ENCODE data around the gene TANGO6.

TANGO6 gene

DNA sequence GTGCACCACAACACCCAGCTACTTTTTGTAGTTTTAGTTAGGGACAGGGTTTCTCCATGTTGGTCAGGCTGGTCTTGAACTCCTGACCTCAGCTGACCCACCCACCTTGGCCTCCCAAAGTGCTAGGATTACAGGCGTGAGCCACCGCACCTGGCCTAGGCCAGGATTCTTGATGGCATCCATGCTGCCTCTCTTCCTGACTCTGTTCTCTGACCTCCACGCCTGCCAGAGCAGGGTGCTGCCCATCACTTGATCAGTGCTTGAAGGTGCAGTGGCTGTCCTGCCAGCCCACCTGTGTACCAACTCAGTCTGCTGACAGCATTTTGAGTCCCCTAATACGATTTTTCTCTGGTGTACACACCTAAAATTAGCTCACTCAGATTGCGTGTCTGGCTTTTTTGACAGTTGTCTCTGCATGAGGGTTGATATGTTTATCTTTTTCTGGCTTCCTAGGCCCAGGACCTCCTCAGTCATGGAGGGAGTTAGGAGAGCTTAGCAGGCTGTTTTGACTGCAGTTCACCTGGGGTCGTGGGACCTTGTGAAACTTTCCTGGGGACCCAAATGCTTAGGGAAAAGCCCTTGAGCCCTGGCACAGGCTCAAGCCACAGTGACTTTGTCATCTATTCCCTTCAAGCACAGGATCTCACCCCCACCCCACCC, 268.0 kb downstream of the TANGO6 start:
- H3K9me3 ChIP-seq (ENCODE audit: control insufficient read depth in 5 of 5, low read length in 5 of 5), result no peaks in the 10 kb centered on the region
- no peak overlapping the region for H3K27ac ChIP-seq (ENCODE audit: low read depth, low read length)
- H3K9ac ChIP-seq (ENCODE audit: low read length in 5 of 5), result no peak overlapping the region
- H3K4me1 ChIP-seq (ENCODE audit: control insufficient read depth in 5 of 5, insufficient read depth in 5 of 5, low read length in 5 of 5), result peaks cover under 1 to 49% (median 27%) of the 10 kb centered on the region in 5 donors
- H3K4me3 ChIP-seq (ENCODE audit: low read depth in 1 of 5, low read length in 5 of 5), result no peak overlapping the region
- peaks cover 0 to 57% (median 44%) of the 10 kb centered on the region in 5 donors for H3K36me3 ChIP-seq (ENCODE audit: control insufficient read depth in 5 of 5, insufficient read depth in 5 of 5, low read length in 5 of 5)
- peaks cover 0 to 10% (median 3%) of the 10 kb centered on the region in 5 donors for H3K27me3 ChIP-seq (ENCODE audit: control insufficient read depth in 5 of 5, insufficient read depth in 4 of 5, low read length in 5 of 5)

DNA sequence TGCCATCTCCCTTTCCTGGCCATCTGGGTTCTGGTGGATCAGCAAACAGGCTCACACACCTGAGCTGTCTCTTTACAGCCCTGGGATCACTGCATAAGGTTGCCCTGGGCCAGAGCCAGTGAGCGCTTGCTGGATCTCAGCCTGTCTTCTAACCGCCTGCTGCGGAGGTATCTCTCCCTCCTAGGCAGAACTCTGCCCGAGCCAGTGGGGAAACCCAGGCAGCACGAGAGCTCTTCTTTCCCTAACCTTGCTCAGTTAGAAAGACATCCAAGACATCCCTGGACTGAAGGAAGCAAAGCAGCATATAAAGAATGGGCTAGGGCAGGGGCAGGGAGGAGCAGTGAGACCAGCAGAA, 268.5 kb downstream of the TANGO6 start:
- Histone ChIP-seq H3K27me3 (ENCODE audit: control insufficient read depth in 5 of 5, insufficient read depth in 4 of 5, low read length in 5 of 5) (peaks cover 0 to 8% (median 0%) of the 10 kb centered on the region in 5 donors), H3K4me1 (ENCODE audit: control insufficient read depth in 5 of 5, insufficient read depth in 5 of 5, low read length in 5 of 5) (peaks cover 4 to 49% (median 27%) of the 10 kb centered on the region in 5 donors), H3K4me3 (ENCODE audit: low read depth in 1 of 5, low read length in 5 of 5) (no peak overlapping the region), H3K9me3 (ENCODE audit: control insufficient read depth in 5 of 5, low read length in 5 of 5) (no peaks in the 10 kb centered on the region), H3K27ac (ENCODE audit: low read depth, low read length) (no peak overlapping the region), H3K36me3 (ENCODE audit: control insufficient read depth in 5 of 5, insufficient read depth in 5 of 5, low read length in 5 of 5) (peaks cover 0 to 59% (median 44%) of the 10 kb centered on the region in 5 donors), H3K9ac (ENCODE audit: low read length in 5 of 5) (peak overlapping the region in 1 of 5 donors; percentile 8)

DNA sequence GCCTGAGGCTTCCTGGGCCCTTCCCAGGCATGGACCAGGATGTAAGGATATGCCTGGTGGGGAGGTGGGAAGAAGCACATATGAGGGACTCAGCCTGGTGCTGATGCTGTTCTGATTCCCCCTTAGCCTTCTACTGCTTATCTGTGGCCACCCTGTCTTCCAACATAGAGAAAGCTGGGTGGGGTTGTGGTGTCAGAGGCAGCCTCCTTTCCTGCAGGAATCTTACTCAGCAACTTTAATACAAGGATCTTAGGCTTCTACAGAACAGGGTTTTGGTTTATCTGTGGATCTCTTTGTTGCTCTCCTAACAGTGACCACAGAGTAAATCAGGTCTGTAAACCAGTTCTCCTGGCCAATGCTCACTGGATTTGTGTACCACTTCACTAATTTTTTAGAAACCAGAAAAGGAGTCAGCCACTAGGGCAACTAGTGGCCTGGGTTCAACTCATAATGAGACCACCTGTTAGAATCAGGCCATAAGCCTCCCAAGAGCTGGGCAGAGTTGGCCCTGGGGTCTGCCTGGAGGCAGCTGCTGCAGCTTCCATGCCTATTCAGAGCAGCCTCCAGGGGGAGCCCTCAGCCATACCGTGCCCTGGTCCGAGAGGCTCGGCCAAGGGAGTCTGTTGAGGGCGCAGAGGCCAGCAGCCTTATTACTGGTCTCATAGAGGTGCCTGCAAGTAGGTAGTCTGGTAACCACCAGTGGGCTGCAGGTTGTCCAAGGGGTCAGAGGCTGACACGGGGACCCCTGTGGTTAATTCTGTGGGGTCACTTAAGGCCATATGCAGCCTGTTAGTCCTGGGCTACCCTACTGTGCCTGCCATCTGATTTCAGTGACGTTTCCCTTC, 269.2 kb downstream of the TANGO6 start:
- H3K36me3 ChIP-seq (ENCODE audit: control insufficient read depth in 5 of 5, insufficient read depth in 5 of 5, low read length in 5 of 5), result peaks cover 0 to 61% (median 44%) of the 10 kb centered on the region in 5 donors
- H3K4me1 ChIP-seq (ENCODE audit: control insufficient read depth in 5 of 5, insufficient read depth in 5 of 5, low read length in 5 of 5), result peaks cover 5 to 49% (median 27%) of the 10 kb centered on the region in 5 donors
- peak overlapping the region in 1 of 5 donors; percentile 8 for H3K9ac ChIP-seq (ENCODE audit: low read length in 5 of 5)
- H3K27ac ChIP-seq (ENCODE audit: low read depth, low read length), result no peak overlapping the region
- no peak overlapping the region for H3K4me3 ChIP-seq (ENCODE audit: low read depth in 1 of 5, low read length in 5 of 5)
- no peaks in the 10 kb centered on the region for H3K9me3 ChIP-seq (ENCODE audit: control insufficient read depth in 5 of 5, low read length in 5 of 5)
- H3K27me3 ChIP-seq (ENCODE audit: control insufficient read depth in 5 of 5, insufficient read depth in 4 of 5, low read length in 5 of 5), result peaks cover 0 to 2% (median 0%) of the 10 kb centered on the region in 5 donors

DNA sequence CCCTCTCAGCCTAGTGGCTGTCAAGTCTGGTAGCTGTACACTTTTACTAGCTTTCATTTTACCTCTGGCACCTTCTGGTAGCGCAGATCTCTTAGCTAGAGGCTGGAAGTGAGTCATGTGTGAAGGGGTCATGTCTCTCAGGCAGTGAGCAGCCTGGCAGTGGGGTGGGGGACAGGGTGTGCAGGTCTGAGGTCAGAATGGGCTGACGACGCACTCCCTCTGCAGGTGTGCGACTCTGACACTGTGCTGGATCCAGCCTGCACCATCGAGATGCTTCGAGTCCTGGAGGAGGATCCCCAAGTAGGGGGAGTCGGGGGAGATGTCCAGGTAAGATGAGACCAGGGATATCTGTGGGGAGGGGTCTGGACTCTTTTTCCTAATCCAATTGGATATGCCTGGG, 269.9 kb downstream of the TANGO6 start:
- Histone ChIP-seq H3K4me3 (ENCODE audit: low read depth in 1 of 5, low read length in 5 of 5) (no peak overlapping the region), H3K27ac (ENCODE audit: low read depth, low read length) (no peak overlapping the region), H3K4me1 (ENCODE audit: control insufficient read depth in 5 of 5, insufficient read depth in 5 of 5, low read length in 5 of 5) (peaks cover 5 to 49% (median 21%) of the 10 kb centered on the region in 5 donors), H3K9ac (ENCODE audit: low read length in 5 of 5) (no peak overlapping the region), H3K27me3 (ENCODE audit: control insufficient read depth in 5 of 5, insufficient read depth in 4 of 5, low read length in 5 of 5) (peaks cover 0 to 1% (median 0%) of the 10 kb centered on the region in 5 donors), H3K9me3 (ENCODE audit: control insufficient read depth in 5 of 5, low read length in 5 of 5) (no peaks in the 10 kb centered on the region), H3K36me3 (ENCODE audit: control insufficient read depth in 5 of 5, insufficient read depth in 5 of 5, low read length in 5 of 5) (peaks cover 2 to 66% (median 50%) of the 10 kb centered on the region in 5 donors)

GRCh38 chr16:69114346-69114975, 271.1 kb downstream of the TANGO6 start:
- Histone ChIP-seq H3K9ac (ENCODE audit: low read length in 5 of 5) (no peak overlapping the region), H3K27me3 (ENCODE audit: control insufficient read depth in 5 of 5, insufficient read depth in 4 of 5, low read length in 5 of 5) (no peaks in the 10 kb centered on the region), H3K4me3 (ENCODE audit: low read depth in 1 of 5, low read length in 5 of 5) (no peak overlapping the region), H3K9me3 (ENCODE audit: control insufficient read depth in 5 of 5, low read length in 5 of 5) (no peaks in the 10 kb centered on the region), H3K27ac (ENCODE audit: low read depth, low read length) (no peak overlapping the region), H3K36me3 (ENCODE audit: control insufficient read depth in 5 of 5, insufficient read depth in 5 of 5, low read length in 5 of 5) (peaks cover 4 to 71% (median 56%) of the 10 kb centered on the region in 5 donors), H3K4me1 (ENCODE audit: control insufficient read depth in 5 of 5, insufficient read depth in 5 of 5, low read length in 5 of 5) (peaks cover 5 to 54% (median 28%) of the 10 kb centered on the region in 5 donors)

DNA sequence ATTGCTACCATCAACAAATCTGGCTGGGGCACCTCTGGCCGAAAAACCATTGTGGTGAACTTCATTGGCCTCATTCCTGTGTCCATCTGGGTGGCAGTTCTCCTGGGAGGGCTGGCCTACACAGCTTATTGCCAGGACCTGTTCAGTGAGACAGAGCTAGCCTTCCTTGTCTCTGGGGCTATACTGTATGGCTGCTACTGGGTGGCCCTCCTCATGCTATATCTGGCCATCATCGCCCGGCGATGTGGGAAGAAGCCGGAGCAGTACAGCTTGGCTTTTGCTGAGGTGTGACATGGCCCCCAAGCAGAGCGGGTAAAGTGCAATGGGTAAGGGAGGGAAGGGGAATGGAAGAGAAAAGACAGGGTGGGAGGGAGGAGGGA, 271.6 kb downstream of the TANGO6 start:
- Histone ChIP-seq H3K27me3 (ENCODE audit: control insufficient read depth in 5 of 5, insufficient read depth in 4 of 5, low read length in 5 of 5) (no peaks in the 10 kb centered on the region), H3K27ac (ENCODE audit: low read depth, low read length) (no peak overlapping the region), H3K9me3 (ENCODE audit: control insufficient read depth in 5 of 5, low read length in 5 of 5) (no peaks in the 10 kb centered on the region), H3K4me1 (ENCODE audit: control insufficient read depth in 5 of 5, insufficient read depth in 5 of 5, low read length in 5 of 5) (peaks cover 5 to 54% (median 28%) of the 10 kb centered on the region in 5 donors), H3K4me3 (ENCODE audit: low read depth in 1 of 5, low read length in 5 of 5) (no peak overlapping the region), H3K36me3 (ENCODE audit: control insufficient read depth in 5 of 5, insufficient read depth in 5 of 5, low read length in 5 of 5) (peaks cover 4 to 71% (median 56%) of the 10 kb centered on the region in 5 donors), H3K9ac (ENCODE audit: low read length in 5 of 5) (no peak overlapping the region)

- Histone ChIP-seq H3K9ac (ENCODE audit: low read length in 5 of 5) (no peak overlapping the region), H3K27ac (ENCODE audit: low read depth, low read length) (no peak overlapping the region), H3K9me3 (ENCODE audit: control insufficient read depth in 5 of 5, low read length in 5 of 5) (no peaks in the 10 kb centered on the region), H3K4me3 (ENCODE audit: low read depth in 1 of 5, low read length in 5 of 5) (no peak overlapping the region), H3K36me3 (ENCODE audit: control insufficient read depth in 5 of 5, insufficient read depth in 5 of 5, low read length in 5 of 5) (peaks cover 4 to 73% (median 58%) of the 10 kb centered on the region in 5 donors), H3K4me1 (ENCODE audit: control insufficient read depth in 5 of 5, insufficient read depth in 5 of 5, low read length in 5 of 5) (peaks cover 5 to 54% (median 28%) of the 10 kb centered on the region in 5 donors), H3K27me3 (ENCODE audit: control insufficient read depth in 5 of 5, insufficient read depth in 4 of 5, low read length in 5 of 5) (no peaks in the 10 kb centered on the region)
Measured at GRCh38 chr16:69115361-69115760, 272.0 kb downstream of the TANGO6 start.

DNA sequence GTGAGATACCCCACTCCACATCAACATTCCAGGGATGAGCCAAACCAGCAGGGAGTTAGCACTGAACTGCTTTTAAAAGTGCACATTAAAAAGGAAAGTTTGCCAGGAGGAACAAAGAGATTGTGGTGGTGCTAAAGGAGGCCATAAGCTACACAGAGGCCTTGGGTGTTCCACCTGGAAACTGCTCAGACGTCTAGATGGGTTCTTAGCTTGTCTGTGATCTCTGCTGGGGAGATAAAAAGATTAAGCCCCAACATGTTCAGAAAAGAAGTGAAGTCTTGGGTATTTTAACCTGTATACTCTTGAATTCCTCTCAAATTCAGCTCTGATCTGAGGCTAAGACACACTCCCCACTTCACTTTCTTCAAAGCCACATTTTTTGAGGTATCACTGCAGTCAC, 272.5 kb downstream of the TANGO6 start:
- Histone ChIP-seq H3K4me3 (ENCODE audit: low read depth in 1 of 5, low read length in 5 of 5) (no peak overlapping the region), H3K4me1 (ENCODE audit: control insufficient read depth in 5 of 5, insufficient read depth in 5 of 5, low read length in 5 of 5) (peaks cover 5 to 54% (median 28%) of the 10 kb centered on the region in 5 donors), H3K27me3 (ENCODE audit: control insufficient read depth in 5 of 5, insufficient read depth in 4 of 5, low read length in 5 of 5) (no peaks in the 10 kb centered on the region), H3K9ac (ENCODE audit: low read length in 5 of 5) (no peak overlapping the region), H3K27ac (ENCODE audit: low read depth, low read length) (no peak overlapping the region), H3K9me3 (ENCODE audit: control insufficient read depth in 5 of 5, low read length in 5 of 5) (no peaks in the 10 kb centered on the region), H3K36me3 (ENCODE audit: control insufficient read depth in 5 of 5, insufficient read depth in 5 of 5, low read length in 5 of 5) (peaks cover 4 to 73% (median 58%) of the 10 kb centered on the region in 5 donors)

DNA sequence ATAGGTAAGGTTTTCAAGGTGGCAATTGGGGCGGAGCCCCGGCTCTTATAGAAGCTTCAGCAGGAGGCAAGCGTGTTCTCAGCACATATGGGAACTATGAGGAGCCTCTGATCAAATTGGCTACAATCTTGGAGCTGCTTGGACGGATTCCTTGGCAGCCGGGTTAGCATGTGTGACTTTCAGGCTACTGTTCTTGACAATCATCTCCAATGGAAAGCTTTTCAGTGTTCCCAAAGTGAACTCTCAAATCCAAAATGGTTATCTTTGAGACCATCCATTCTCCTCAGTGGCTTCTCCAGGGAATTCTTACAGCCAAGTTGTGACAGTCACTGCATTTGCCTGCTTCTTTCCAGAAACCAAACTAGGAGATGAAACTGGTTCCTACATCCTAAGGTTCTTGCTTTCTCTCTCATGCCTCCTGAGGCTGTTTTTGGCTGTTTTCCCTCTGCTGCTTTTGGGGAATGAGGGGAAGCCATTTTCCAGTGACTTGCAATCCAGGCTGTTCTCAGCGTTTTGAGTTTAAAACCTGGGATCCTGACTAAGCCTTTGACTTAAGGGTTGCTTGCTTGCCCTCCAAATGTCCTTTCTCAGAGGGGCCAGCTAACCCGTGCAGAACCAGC, 273.0 kb downstream of the TANGO6 start:
- no peak overlapping the region for H3K4me3 ChIP-seq (ENCODE audit: low read depth in 1 of 5, low read length in 5 of 5)
- no peak overlapping the region for H3K27ac ChIP-seq (ENCODE audit: low read depth, low read length)
- no peaks in the 10 kb centered on the region for H3K27me3 ChIP-seq (ENCODE audit: control insufficient read depth in 5 of 5, insufficient read depth in 4 of 5, low read length in 5 of 5)
- peaks cover 5 to 54% (median 28%) of the 10 kb centered on the region in 5 donors for H3K4me1 ChIP-seq (ENCODE audit: control insufficient read depth in 5 of 5, insufficient read depth in 5 of 5, low read length in 5 of 5)
- peaks cover 7 to 76% (median 62%) of the 10 kb centered on the region in 5 donors for H3K36me3 ChIP-seq (ENCODE audit: control insufficient read depth in 5 of 5, insufficient read depth in 5 of 5, low read length in 5 of 5)
- H3K9ac ChIP-seq (ENCODE audit: low read length in 5 of 5), result no peak overlapping the region
- H3K9me3 ChIP-seq (ENCODE audit: control insufficient read depth in 5 of 5, low read length in 5 of 5), result no peaks in the 10 kb centered on the region

All from subcutaneous abdominal adipose tissue (tissue), 5 donors.